ENCODE measurements around the gene CHGA.

GRCh38 chr14:92931681-92932447 is 8.9 kb downstream of the CHGA start:
- no peak for TF ChIP-seq POLR2A (IDR thresholded peaks at IDR 0.05)
- no peak for TF ChIP-seq CTCF (IDR thresholded peaks at IDR 0.05 in 8 of 11, conservative IDR thresholded peaks at IDR 0.05 in 3 of 11)
